Measurements from ENCODE around the gene OTOS. TPM values are rescaled to one million over a fixed set of nuclear protein-coding genes. Genes with fewer than 3 reads are reported as not detected.

OTOS gene
- total and polyA plus RNA-seq, 2 of the 4 experiments (the other 2 are of a cell fraction): 0.34 TPM; not detected in 1

DNA sequence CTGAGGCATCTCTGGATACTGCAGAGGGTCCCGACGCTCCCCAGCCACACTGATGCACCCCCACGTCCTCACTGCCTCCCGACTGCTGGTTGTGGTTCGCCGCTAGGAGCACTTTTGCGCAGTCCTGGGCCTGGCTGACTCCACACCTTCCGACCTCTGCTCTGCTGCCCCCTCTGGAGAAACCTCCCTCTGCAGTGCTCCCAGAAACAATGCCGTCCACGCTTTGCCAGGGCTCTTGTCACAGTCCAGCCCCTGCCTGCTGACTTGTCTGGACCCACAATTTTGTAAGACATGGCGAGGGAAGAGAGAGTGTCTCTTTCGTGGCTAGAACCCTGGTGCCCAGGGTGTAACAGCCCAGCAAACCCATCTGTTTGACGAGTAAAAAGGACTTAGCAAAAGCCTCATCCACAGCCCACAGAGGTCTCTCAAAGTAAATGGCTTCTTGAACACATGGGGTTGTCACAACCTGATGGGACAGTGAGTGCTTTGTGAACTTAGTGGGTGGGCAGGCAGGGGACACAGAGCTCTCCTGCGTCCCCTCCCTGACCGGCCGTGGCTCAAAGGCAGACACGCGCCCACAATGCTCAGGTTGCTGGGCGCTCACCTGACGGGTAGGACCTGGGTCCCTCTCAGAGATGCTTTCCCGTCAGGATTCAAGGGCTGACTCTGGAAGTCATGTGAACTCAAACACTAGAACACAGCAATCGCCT lies 8.4 kb downstream of the OTOS start:
- H2AK5ac ChIP-seq (ENCODE audit: low read depth, low read length): no peak overlapping the region
- H3K4me3 ChIP-seq (ENCODE audit: insufficient read depth, low read depth, low read length): no peak overlapping the region
- no peaks in the 10 kb centered on the region for H3K27me3 ChIP-seq (ENCODE audit: control insufficient read depth, insufficient read depth, low read length)
- H4K5ac ChIP-seq (ENCODE audit: low read depth, low read length): no peak overlapping the region
- POLR2A ChIA-PET (ENCODE audit: unreplicated experiment): no interaction called here
- no peak overlapping the region for H3K27ac ChIP-seq (ENCODE audit: insufficient read depth, low read length)
- peaks cover 14% of the 10 kb centered on the region; the same call in 1 of the 2 replicates for H4K20me1 ChIP-seq (ENCODE audit: insufficient read depth, low read length)
- H3K9me1 ChIP-seq (ENCODE audit: insufficient read depth, low read length): no peaks in the 10 kb centered on the region
- no peak overlapping the region for H2AK9ac ChIP-seq (replicated peaks; ENCODE audit: low read depth, low read length, poor library complexity)
- H2BK5ac ChIP-seq (ENCODE audit: low read depth, low read length, poor library complexity, severe bottlenecking): no peak overlapping the region
- H3K4me2 ChIP-seq (ENCODE audit: low read depth, low read length): no peak overlapping the region
- H2AFZ ChIP-seq (replicated peaks; ENCODE audit: low read length, poor library complexity): no peak overlapping the region
- no peak for TF ChIP-seq CHD1 (IDR thresholded peaks at IDR 0.05; ENCODE audit: low read depth, low read length)
- TF ChIP-seq, protein P1, sequence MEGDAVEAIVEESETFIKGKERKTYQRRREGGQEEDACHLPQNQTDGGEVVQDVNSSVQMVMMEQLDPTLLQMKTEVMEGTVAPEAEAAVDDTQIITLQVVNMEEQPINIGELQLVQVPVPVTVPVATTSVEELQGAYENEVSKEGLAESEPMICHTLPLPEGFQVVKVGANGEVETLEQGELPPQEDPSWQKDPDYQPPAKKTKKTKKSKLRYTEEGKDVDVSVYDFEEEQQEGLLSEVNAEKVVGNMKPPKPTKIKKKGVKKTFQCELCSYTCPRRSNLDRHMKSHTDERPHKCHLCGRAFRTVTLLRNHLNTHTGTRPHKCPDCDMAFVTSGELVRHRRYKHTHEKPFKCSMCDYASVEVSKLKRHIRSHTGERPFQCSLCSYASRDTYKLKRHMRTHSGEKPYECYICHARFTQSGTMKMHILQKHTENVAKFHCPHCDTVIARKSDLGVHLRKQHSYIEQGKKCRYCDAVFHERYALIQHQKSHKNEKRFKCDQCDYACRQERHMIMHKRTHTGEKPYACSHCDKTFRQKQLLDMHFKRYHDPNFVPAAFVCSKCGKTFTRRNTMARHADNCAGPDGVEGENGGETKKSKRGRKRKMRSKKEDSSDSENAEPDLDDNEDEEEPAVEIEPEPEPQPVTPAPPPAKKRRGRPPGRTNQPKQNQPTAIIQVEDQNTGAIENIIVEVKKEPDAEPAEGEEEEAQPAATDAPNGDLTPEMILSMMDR (conservative IDR thresholded peaks at IDR 0.05; ENCODE audit: low read depth, low read length): 0 out of 2 replicates have a peak, but pooled peaks have one; percentile 8
- H4K8ac ChIP-seq (ENCODE audit: low read depth in 2 of 2, low read length in 2 of 2): no peak overlapping the region
- BruUV-seq (replicated peaks): no TSS peak
- CTCF ChIA-PET: no interaction called here
- H3K4ac ChIP-seq (ENCODE audit: low read depth, low read length): no peak overlapping the region
- H3K4me1 ChIP-seq (ENCODE audit: control insufficient read depth, insufficient read depth, low read length): peaks cover 9% of the 10 kb centered on the region
- intact Hi-C loops (cut with micrococcal nuclease) (no loop called here), in situ Hi-C loops (cut with MboI; ENCODE audit: low sequenced_read_pairs) (loop anchor here (25.0 kb wide), 1 partner anchor 1095 kb away; no protein-coding TSS in a partner anchor), dilution Hi-C loops (cut with HindIII; ENCODE audit: low sequenced_read_pairs, unreplicated experiment) (no loop called here)
- H3K56ac ChIP-seq (ENCODE audit: extremely low read depth, insufficient read depth, low read length): no peak overlapping the region
- H3K14ac ChIP-seq (replicated peaks; ENCODE audit: low read depth, low read length): no peak overlapping the region
- H3K23ac ChIP-seq (ENCODE audit: low read depth, low read length): no peak overlapping the region
- no peak overlapping the region for H2BK15ac ChIP-seq (ENCODE audit: low read depth, low read length)
- H3K9ac ChIP-seq (ENCODE audit: low read depth, low read length): no peak overlapping the region
- H3K18ac ChIP-seq (ENCODE audit: low read depth, low read length): no peak overlapping the region
- H2BK20ac ChIP-seq (ENCODE audit: low read depth, low read length): no peak overlapping the region
- WGBS, 2 experiments (ENCODE audit: extremely low coverage in 2 of 2, insufficient read length in 1 of 2): 95% methylated on average over 6 of the region's 22 CpGs; no CpG with 5 or more reads in 1 of the 2 experiments
- no peak overlapping the region for H2BK120ac ChIP-seq (ENCODE audit: low read depth, low read length)
- H3K79me1 ChIP-seq (ENCODE audit: low read depth in 1 of 2, low read length in 2 of 2): peaks cover 0 to 30% of the 10 kb centered on the region in 2 experiments; a peak in 3 of 4 replicates
- peaks cover 46% of the 10 kb centered on the region for H3K36me3 ChIP-seq (ENCODE audit: control insufficient read depth, insufficient read depth, low read length)
- DNase-seq (no peak), ATAC-seq (ENCODE audit: low read depth) (no peak)
- H4K91ac ChIP-seq (ENCODE audit: insufficient read depth, low read depth, low read length): no peak overlapping the region
- H3K9me3 ChIP-seq (ENCODE audit: control insufficient read depth, insufficient read depth, low read length): no peaks in the 10 kb centered on the region

Data from IMR-90 (cell line).